RWPE2 (cell line): ENCODE measurements around the gene GPC1.

Experiments
- ATAC-seq: fragments of 200-7000 bp; cut with Tn5 transposase; 3 replicates; pipeline ENCODE4 v1.9.1; 2021; ENCODE audit warnings: low read depth
- DNase-seq: peaks from one replicate; pipeline ENCODE4 v3.0.0-alpha.2; 2020; ENCODE audit warnings: low spot score
- H3K27ac ChIP-seq: fragments of 450-650 bp; 2 replicates; pipeline ENCODE4 v1.5.1; 2017; ENCODE audit warnings: mild to moderate bottlenecking; ENCODE audit not compliant: poor library complexity, severe bottlenecking
- H3K27me3 ChIP-seq: fragments of 250-450 bp; sonication (Bioruptor Pico); 2 replicates; pipeline ENCODE4 v1.5.1; 2021; ENCODE audit warnings: mild to moderate bottlenecking, moderate library complexity; ENCODE audit not compliant: insufficient read depth, poor library complexity, severe bottlenecking
- H3K36me3 ChIP-seq: fragments of 250-450 bp; sonication (Bioruptor Pico); 2 replicates; pipeline ENCODE4 v1.5.1; 2020; ENCODE audit warnings: low read depth, mild to moderate bottlenecking, moderate library complexity
- H3K4me1 ChIP-seq: fragments of 250-450 bp; sonication (Bioruptor Pico); 2 replicates; pipeline ENCODE4 v1.5.1; 2021; ENCODE audit warnings: mild to moderate bottlenecking, moderate library complexity; ENCODE audit not compliant: insufficient read depth, poor library complexity, severe bottlenecking
- H3K4me3 ChIP-seq: fragments of 250-450 bp; sonication (Bioruptor Pico); 2 replicates; pipeline ENCODE4 v1.5.1; 2021; ENCODE audit warnings: mild to moderate bottlenecking, moderate library complexity; ENCODE audit not compliant: severe bottlenecking
- H3K9me3 ChIP-seq: fragments of 250-450 bp; sonication (Bioruptor Pico); 2 replicates; pipeline ENCODE4 v1.5.1; 2021; ENCODE audit warnings: mild to moderate bottlenecking, moderate library complexity; ENCODE audit not compliant: severe bottlenecking
- TF ChIP-seq, protein P1 (sequence below): fragments of 450-650 bp; IDR thresholded peaks from one replicate; pipeline ENCODE4 v1.5.1; 2017; ENCODE audit warnings: mild to moderate bottlenecking, moderate library complexity; ENCODE audit not compliant: poor library complexity, severe bottlenecking

The GPC1 gene

DNA sequence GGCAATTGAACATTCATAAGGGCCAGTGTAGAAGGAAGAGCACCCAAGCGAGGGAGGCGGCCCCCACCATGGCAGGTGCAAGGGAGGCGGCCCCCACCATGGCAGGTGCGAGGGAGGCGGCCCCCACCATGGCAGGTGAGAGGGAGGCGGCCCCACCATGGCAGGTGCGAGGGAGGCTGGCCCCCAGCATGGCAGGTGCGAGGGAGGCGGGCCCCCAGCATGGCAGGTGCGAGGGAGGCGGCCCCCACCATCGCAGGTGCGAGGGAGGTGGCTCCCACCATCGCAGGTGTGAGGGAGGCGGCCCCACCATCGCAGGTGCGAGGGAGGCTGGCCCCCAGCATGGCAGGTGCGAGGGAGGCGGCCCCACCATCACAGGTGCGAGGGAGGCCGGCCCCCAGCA is 24.7 kb upstream of the GPC1 start:
- TF ChIP-seq, protein P1, sequence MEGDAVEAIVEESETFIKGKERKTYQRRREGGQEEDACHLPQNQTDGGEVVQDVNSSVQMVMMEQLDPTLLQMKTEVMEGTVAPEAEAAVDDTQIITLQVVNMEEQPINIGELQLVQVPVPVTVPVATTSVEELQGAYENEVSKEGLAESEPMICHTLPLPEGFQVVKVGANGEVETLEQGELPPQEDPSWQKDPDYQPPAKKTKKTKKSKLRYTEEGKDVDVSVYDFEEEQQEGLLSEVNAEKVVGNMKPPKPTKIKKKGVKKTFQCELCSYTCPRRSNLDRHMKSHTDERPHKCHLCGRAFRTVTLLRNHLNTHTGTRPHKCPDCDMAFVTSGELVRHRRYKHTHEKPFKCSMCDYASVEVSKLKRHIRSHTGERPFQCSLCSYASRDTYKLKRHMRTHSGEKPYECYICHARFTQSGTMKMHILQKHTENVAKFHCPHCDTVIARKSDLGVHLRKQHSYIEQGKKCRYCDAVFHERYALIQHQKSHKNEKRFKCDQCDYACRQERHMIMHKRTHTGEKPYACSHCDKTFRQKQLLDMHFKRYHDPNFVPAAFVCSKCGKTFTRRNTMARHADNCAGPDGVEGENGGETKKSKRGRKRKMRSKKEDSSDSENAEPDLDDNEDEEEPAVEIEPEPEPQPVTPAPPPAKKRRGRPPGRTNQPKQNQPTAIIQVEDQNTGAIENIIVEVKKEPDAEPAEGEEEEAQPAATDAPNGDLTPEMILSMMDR, result no peak
- Histone ChIP-seq H3K4me1 (no peaks in the 10 kb centered on the region), H3K4me3 (no peak overlapping the region), H3K27me3 (no peaks in the 10 kb centered on the region), H3K36me3 (no peaks in the 10 kb centered on the region), H3K9me3 (no peaks in the 10 kb centered on the region), H3K27ac (no peak overlapping the region)
- DNase-seq (no peak), ATAC-seq (no peak)

DNA sequence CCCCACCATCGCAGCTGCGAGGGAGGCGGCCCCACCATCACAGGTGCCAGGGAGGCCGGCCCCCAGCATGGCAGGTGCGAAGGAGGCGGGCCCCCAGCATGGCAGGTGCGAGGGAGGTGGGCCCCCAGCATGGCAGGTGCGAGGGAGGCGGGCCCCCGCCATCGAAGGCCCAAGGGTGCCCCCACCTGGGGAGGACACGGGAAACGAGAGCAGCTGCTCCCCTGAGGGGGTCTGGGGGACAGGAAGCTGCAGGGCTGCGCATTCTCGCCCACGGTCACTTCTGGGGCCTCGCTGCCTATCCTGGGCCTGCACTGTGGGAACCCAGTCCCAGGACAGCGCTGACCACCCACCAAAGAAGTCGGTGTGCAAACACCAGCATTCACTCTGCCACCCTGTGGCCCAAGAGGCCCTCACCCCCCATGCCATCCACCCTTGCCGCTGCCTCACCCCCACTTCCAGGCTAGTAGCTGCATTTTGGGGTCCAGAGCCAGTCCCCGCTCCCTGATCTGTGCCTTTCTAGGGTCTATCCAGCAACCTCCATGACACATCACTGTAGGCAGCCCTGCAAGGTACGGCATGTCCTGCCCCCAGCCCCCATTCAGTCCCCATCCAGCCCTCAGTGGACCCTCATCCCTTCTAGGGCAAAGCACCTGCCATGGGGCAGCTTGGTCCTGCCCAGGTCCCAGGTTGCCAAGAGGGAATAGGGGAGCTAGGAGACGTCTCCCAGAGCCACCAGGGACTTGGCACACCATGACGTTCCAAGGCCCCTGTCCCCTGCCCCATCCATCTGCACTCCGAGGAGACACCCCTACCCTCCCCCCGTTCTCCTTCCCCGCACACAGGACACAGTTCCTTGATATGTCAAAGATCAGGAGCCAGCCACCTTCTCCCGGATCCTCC is 24.0 kb upstream of the GPC1 start:
- H3K4me1 ChIP-seq, result no peaks in the 10 kb centered on the region
- no peak overlapping the region for H3K4me3 ChIP-seq
- no peaks in the 10 kb centered on the region for H3K9me3 ChIP-seq
- TF ChIP-seq, protein P1, result no peak
- no peak for DNase-seq
- ATAC-seq, result no peak
- H3K27ac ChIP-seq, result no peak overlapping the region
- H3K36me3 ChIP-seq, result no peaks in the 10 kb centered on the region
- no peaks in the 10 kb centered on the region for H3K27me3 ChIP-seq

DNA sequence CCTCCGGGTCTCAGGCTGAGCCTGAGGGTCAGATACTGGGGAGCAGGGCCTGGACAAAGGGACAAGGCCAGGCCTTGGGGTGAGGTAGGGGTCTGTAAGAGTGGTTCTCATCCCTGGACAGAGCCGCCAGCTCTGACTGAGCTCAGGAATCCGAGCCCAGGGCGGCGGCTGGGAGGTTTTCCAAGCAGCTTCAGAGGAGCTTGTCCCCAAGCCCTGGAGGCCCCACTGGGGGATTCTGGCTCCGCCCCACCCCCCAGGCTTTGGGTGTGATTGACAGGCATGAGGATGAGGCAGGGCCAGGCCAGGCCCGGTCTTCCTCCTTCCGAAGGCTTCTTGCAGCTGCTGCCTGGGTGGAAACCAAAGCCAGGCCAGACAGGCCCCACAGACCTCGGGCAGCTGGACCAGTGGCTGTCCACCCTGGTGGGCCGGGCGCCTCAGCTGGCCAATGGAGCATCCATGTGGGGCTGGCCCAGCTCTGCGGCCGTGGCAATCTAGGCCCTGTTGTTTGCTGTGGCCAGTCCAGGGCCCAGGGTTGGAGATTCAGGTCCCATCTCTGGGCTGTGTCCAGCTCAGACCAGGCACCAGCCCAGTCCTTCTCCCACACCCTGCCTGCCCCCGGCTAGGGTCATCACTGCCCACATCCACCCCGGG is 23.1 kb upstream of the GPC1 start:
- ATAC-seq (no peak), DNase-seq (peak; percentile 52)
- TF ChIP-seq, protein P1, result no peak
- no peak overlapping the region for H3K4me3 ChIP-seq
- no peak overlapping the region for H3K27ac ChIP-seq
- H3K27me3 ChIP-seq, result no peaks in the 10 kb centered on the region
- H3K9me3 ChIP-seq, result no peaks in the 10 kb centered on the region
- no peaks in the 10 kb centered on the region for H3K36me3 ChIP-seq
- H3K4me1 ChIP-seq, result no peaks in the 10 kb centered on the region

DNA sequence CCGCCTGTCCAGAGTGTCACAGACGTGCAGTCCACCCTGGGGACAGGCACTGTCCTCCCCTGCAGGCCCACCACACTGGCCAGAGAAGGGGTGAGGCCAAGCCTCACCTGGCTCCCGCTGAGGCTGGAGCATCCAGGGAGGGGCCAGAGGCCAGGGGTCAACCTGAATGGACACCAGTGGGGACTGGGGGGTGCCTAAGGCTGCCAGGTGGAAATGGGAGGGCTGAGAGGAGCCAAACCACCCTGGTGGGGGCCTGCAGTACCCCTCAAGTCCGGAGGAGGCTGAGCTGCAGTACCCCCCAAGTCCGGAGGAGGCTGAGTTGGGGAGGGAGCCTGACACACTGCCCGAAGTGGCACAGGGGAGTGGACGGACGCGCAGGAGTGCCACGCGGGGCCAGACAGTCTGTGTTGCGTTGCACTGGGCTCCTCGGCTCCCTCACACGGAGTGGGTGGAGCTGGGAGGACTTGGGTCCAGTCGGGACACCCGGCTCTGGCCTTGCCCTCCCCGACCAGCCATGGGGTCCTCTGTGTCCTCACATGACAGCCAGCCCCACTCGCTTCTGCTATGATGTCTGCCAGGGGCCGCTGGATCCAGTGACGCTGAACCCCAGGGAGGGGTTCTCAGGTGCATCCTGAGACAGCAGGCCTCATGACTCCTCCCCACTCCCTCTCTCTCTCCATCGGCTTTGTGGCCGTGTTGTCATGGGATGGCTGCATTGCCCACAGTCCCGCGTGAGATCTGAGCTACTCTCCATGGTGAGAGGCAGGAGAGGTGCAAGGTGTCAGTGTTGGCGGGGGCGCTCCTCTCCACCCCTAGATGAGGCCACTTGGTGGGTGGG is 22.3 kb upstream of the GPC1 start:
- ATAC-seq (no peak), DNase-seq (peak; percentile 51)
- H3K4me1 ChIP-seq, result no peaks in the 10 kb centered on the region
- no peaks in the 10 kb centered on the region for H3K9me3 ChIP-seq
- H3K4me3 ChIP-seq, result no peak overlapping the region
- TF ChIP-seq, protein P1, result no peak
- H3K27ac ChIP-seq, result no peak overlapping the region
- no peaks in the 10 kb centered on the region for H3K36me3 ChIP-seq
- no peaks in the 10 kb centered on the region for H3K27me3 ChIP-seq
